NB4 (cell line): ENCODE measurements around the gene QSER1.

Experiments
- CTCF ChIP-seq: IDR thresholded peaks from one replicate; pipeline ENCODE4 v1.5.1; 2012; ENCODE audit warnings: low read depth, low read length
- MAX ChIP-seq: IDR thresholded peaks from 2 replicates; pipeline ENCODE4 v1.6.1; 2011; ENCODE audit warnings: low read depth, low read length
- POLR2A ChIP-seq: IDR thresholded peaks from 2 replicates; pipeline ENCODE4 v1.6.1; 2011; ENCODE audit warnings: mild to moderate bottlenecking; ENCODE audit not compliant: insufficient read length; ENCODE audit errors: extremely low read depth

DNA sequence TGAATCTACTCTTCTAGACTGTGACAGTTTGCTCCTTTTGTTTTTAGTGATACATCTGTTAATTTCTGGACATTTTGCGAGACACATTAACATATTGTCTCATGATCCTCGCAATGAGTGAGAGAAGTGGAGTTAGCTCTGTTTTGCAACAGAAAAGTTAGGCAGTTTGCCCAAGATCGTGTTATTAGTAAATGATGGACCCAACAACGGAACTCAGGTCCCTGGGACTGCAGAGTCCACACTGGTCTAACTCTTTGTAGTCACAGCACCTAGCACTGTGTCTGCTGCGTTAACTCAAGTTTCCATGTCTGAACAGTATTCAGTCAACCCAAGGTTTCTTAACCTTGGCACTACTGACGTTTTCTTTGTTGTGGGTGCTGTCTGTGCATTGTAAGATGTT is 126.2 kb downstream of the QSER1 start:
- no peak for TF ChIP-seq CTCF
- no peak for TF ChIP-seq MAX
- no peak for TF ChIP-seq POLR2A
